ENCODE data around the gene LYPLAL1. TPM values are rescaled to one million over a fixed set of nuclear protein-coding genes. Genes with fewer than 3 reads are reported as not detected.
"Not testable (repeated sequence)": the region's sequence is repeated elsewhere in the genome, so short reads cannot be mapped to it uniquely, and the experiment has no call there.

Gene LYPLAL1
- total RNA-seq, 1 experiment from 2014 or later = 21.5 TPM

DNA sequence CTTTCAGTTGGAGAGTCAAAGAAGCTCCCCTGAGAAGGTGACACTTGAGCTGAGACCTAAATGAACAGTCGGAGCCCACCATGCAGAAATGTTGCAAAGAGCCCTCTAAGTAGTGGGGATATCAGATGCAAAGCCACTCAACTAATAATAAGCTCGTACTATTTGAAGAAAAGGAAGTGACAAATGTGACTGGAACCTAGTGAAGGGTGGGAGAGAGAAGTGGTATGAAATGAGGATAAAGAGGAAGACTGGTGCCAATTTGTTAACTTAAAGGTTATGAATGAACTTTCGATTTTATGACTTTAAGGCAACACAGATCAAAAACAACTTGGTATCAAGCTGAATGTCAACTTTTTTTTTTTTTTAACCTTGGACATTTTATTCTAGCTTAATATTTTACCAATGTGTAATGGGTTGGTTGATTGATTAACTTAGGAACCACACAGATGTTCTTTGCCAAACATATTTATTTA, 14.7 kb downstream of the LYPLAL1 start:
- Histone ChIP-seq H3K36me3 (peaks cover 46% of the 10 kb centered on the region), H3K27me3 (no peaks in the 10 kb centered on the region), H3K9me3 (peaks cover 20% of the 10 kb centered on the region), H3K4me3 (no peak overlapping the region)
- DNase-seq = no peak

DNA sequence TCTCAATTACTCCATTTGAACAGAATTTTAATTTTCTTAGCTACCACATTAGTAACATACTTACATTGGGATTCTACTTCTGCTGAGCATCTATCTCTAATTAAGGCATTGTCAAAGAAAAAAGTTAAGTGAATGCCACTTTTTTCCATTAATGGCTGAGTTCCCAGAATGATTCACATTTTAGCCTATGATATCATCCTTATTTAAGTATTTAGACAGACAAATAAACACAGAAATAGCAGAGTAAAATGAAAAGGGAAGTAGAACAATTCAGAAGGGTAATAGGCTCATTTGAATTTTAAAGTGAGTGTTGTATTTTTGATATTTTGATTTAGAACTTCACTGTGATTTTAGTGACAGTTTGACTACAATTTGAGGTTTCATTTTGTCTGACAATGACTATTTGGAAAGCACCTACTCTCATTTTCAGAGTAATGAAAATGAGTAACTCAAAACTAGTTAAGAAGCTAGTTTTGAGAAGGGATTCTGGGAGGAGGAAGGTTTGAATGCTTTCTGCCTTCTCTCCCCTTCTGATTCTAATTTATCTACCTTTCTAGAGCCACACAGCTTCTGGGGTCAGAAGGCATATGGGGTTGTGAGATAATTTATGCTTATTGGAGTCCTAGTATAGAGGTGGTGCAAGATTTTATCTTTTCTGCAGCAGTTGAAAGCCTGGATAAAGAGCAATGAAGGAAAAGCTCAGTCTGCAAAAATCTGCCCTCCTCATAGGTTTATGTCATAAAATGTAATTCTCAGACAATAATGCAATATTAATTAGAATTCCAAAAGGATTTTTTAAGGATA, 15.5 kb downstream of the LYPLAL1 start:
- Histone ChIP-seq H3K9me3 (peaks cover 14% of the 10 kb centered on the region), H3K27me3 (no peaks in the 10 kb centered on the region), H3K4me3 (no peak overlapping the region), H3K36me3 (peaks cover 45% of the 10 kb centered on the region)
- DNase-seq = no peak

DNA sequence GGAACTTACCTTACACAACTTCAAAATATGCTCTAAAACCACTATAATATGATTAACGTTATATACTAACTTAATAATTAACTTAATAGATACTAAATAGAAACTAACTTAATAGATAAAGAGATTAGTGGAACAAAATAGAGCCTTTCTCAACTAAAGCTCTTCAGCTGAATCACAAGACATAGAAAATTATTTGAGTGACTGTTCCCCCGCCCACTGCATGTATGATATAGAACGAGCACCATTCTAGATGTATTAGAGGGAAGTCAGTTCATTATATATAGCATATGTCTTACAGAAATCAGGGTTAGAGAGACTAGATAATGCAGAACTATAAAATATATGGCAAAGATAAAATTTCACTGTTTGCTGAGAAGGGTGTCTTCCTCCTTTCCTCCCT, 16.3 kb downstream of the LYPLAL1 start:
- no peaks in the 10 kb centered on the region for H3K27me3 ChIP-seq
- no peak for DNase-seq
- no peak overlapping the region for H3K4me3 ChIP-seq
- 0 out of 2 replicates have a peak, but pooled peaks cover 7% of the 10 kb centered on the region for H3K9me3 ChIP-seq
- H3K36me3 ChIP-seq = peaks cover 45% of the 10 kb centered on the region

DNA sequence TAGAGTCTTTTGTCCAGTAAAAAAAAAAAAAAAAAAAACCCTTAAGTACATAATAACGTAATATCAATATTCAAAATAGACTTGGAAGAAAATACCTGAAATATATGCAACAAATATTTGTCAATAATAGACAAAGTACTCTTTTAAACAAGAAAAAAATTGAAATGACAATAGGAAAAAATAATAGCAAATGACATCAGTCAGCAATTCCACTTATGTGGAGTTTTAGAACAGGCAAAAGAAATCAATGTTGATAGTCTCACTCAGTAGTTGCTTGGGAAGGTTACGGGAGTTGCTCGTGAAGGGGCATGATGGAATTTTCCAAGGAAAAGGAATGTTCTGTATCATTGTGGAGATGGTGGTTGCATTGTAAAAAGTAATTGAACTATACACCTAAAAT, 16.9 kb downstream of the LYPLAL1 start:
- no peak overlapping the region for H3K4me3 ChIP-seq
- 0 out of 2 replicates have a peak, but pooled peaks cover 7% of the 10 kb centered on the region for H3K9me3 ChIP-seq
- no peaks in the 10 kb centered on the region for H3K27me3 ChIP-seq
- H3K36me3 ChIP-seq = peaks cover 43% of the 10 kb centered on the region
- DNase-seq = no peak

DNA sequence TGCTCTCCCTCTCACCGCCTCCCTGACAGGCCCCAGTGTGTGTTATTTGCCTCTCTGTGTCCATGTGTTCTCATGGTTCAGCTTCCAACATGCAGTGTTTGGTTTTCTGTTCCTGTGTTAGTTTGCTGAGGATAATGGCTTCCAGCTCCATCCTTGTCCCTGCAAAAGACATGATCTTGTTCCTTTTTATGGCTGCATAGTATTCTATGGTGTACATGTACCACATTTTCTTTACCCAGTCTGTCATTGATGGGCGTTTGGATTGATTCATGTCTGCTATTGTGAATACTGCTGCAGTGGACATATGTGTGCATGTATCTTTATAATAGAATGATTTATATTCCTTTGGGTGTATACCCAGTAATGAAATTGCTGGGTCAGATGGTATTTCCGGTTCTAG, 22.2 kb downstream of the LYPLAL1 start:
- peaks cover 56% of the 10 kb centered on the region for H3K36me3 ChIP-seq
- not testable (repeated sequence) for H3K4me3 ChIP-seq, H3K27me3 ChIP-seq, DNase-seq, H3K9me3 ChIP-seq

DNA sequence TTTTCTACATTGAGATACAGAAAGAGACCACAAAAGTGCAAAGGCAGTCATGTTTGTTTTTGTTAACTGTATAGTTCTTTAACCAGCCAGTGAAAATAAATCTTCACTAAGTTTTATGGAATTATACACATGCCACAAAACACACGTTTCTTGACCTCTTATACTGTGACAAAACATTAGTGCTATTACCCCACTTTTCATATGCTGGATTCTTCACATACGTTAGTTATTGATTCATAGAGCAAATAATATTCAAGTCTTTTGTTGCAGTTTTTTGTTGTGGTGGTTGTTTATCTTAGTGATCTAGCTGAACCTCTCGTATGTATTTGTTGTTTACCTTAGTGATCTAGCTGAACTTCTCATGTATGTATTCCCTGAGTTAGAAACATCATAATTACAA, 28.0 kb downstream of the LYPLAL1 start:
- H3K36me3 ChIP-seq = peaks cover 8% of the 10 kb centered on the region
- H3K4me3 ChIP-seq = no peak overlapping the region
- DNase-seq = no peak
- no peaks in the 10 kb centered on the region for H3K27me3 ChIP-seq
- H3K9me3 ChIP-seq = peaks cover 2% of the 10 kb centered on the region; the same call in 1 of the 2 replicates

DNA sequence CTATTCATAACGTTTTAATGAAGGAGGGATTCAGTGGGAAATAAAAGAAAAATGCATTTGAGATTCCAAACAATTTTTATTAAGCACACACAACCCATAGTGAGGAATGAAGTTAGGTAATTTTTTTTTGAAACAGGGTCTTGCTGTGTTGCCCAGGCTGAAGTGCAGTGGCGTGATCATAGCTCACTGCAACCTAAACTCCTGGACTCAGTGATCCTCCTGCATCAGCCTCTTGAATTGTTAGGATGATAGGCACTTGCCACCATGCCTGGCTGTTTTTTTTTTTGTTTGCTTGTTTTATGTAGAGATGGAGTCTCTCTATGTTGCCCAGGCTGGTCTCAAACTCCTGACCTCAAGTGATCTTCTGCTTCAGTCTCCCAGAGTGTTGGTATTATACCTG, 28.9 kb downstream of the LYPLAL1 start:
- no peak overlapping the region for H3K4me3 ChIP-seq
- DNase-seq = no peak
- no peaks in the 10 kb centered on the region for H3K9me3 ChIP-seq
- no peaks in the 10 kb centered on the region for H3K36me3 ChIP-seq
- no peaks in the 10 kb centered on the region for H3K27me3 ChIP-seq

DNA sequence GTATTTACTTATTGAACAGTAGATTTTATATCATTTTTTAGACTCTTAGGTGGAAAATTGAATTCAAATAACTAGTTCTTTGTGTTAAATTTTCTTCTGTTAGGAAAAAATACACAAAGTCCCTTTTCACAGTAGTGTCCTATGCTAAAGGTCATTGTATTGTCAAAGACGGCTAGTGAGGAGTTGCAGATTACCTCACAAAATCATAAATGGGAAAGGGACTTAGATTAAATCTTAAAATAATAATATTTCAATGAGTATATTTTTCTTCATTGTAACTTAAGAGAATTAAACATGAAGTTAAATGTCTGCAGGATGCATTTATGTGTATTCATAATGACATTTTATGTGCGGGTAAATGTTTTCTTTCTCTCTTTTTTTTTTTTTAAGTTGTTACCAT, 32.7 kb downstream of the LYPLAL1 start:
- Histone ChIP-seq H3K27me3 (no peaks in the 10 kb centered on the region), H3K36me3 (no peaks in the 10 kb centered on the region), H3K4me3 (no peak overlapping the region), H3K9me3 (no peaks in the 10 kb centered on the region)
- no peak for DNase-seq

DNA sequence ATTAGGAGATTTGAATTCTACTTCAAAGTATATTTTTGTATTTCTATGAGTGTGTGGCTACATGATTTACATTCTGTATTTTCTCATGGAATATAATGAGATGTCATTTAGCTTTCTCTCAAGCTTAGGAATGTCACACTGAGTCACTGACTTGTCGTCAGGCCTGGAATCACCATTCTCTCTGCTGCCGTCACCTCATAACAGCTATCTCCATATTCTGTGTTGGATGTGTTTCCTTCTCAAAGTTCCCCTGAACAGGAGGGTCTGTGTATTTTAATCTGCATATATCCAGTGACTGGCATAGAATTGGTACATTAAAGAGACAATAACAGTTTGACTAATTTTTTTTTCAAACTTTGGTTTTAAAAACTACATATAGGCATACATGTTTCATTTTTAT, 35.9 kb downstream of the LYPLAL1 start:
- Histone ChIP-seq H3K9me3 (no peaks in the 10 kb centered on the region), H3K4me3 (no peak overlapping the region), H3K36me3 (no peaks in the 10 kb centered on the region), H3K27me3 (no peaks in the 10 kb centered on the region)
- no peak for DNase-seq

DNA sequence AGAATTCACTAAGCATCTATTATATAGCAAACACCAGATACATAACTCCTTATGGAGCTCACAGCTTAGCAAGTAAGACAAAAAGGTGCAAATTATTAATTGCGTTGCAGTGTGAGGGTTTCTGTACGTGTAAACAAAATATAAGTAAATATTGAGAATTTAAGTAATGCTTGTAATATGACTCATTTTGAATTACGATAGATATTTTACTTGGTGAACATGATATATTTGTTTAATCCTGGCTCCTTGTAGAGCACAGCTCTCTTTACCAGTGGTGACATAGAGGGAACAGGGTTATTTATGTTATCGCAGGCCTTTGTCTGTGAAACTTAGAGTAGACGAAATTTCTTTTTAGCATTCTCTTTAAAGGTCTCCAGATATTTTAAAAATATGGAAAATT, 36.4 kb downstream of the LYPLAL1 start:
- Histone ChIP-seq H3K9me3 (no peaks in the 10 kb centered on the region), H3K4me3 (no peak overlapping the region), H3K36me3 (0 out of 2 replicates have a peak, but pooled peaks cover 2% of the 10 kb centered on the region), H3K27me3 (no peaks in the 10 kb centered on the region)
- no peak for DNase-seq

DNA sequence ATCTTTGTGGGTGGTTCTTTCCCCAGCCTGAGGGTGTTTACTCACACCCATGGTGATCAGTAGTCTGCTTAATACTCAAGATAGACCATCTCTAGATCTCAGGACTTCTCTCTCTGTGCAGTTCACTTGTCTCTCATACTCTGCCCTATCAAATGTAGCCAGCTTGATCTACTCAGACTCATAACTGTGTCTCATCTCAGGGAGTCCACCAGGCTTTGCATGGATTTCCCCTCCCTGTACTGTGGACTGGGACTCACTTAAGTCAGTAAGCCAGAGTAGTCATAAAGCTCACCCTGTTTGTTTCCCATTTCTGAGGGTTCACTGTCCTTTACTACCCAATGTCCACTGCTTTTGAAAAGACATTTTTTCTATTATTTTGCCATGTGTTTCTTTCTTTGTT, 41.8 kb downstream of the LYPLAL1 start:
- Histone ChIP-seq H3K27me3 (no peaks in the 10 kb centered on the region), H3K4me3 (no peak overlapping the region)

DNA sequence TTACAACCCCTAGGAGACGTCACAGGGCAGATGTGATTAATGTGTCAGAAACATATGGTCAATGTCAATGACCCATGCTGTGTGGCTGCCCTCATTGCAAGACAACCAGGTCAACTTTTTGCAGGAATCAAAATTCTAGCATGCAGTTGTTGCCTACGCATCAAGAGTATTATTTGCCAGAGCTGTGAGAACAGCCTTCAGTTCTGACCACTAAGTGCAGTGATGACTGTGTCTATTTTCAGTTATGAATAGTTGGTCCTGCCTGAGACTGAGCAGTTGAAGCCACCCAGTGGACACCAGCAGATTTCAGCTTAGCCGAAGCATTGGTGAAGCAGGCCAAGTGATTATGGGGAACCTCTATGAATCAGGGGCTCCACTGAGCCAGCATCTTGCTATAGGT, 47.3 kb downstream of the LYPLAL1 start:
- H3K36me3 ChIP-seq = peaks cover 6% of the 10 kb centered on the region
- H3K9me3 ChIP-seq = no peaks in the 10 kb centered on the region
- H3K27me3 ChIP-seq = no peaks in the 10 kb centered on the region
- no peak overlapping the region for H3K4me3 ChIP-seq
- DNase-seq = peak; percentile 5

More for the DNA sequence above, 41.8 kb downstream of the LYPLAL1 start:
- Histone ChIP-seq H3K36me3 (peaks cover 10% of the 10 kb centered on the region), H3K9me3 (no peaks in the 10 kb centered on the region)
- DNase-seq = no peak

DNA sequence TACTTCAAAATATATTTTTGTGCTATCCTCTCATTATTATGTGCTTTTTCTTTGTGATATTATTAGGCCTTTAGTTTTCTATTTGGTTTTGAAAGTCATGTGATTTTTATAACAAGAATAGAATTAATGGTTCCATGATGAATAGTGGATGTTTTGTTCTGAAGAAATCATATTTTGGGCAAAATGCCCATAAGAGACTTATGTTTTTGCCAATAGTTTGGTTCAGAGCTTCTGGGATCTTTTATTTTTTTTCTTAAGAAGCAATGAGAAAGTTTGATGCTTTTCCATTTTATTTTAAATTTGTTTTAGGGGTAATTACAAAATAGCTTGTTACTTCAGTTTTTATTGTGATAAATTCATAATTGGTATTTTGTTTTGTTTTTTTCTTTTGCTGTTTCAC, 49.8 kb downstream of the LYPLAL1 start:
- no peak overlapping the region for H3K4me3 ChIP-seq
- no peaks in the 10 kb centered on the region for H3K27me3 ChIP-seq
- no peak for DNase-seq
- H3K36me3 ChIP-seq = peaks cover 5% of the 10 kb centered on the region
- H3K9me3 ChIP-seq = no peaks in the 10 kb centered on the region

DNA sequence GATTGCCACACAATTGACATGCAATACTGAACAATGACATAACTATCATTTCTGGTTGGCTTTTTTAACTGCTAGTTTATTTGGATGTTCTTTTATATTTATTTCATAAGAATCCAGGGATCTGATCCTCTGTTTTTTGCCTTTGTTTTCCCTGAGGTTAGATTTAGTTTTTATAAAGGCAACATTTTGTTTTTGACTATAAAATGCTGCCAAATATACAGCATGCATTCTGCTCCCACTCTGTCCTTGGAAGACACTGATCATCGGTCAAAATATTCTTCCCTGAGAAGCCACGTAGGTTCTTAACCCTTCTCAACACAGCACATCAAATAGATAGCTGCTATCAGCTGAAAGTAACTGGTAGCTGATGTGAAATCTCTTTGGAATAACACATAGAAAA, 52.5 kb downstream of the LYPLAL1 start:
- no peaks in the 10 kb centered on the region; the same call in 1 of the 2 replicates for H3K36me3 ChIP-seq
- DNase-seq = no peak
- H3K27me3 ChIP-seq = no peaks in the 10 kb centered on the region
- H3K9me3 ChIP-seq = no peaks in the 10 kb centered on the region
- no peak overlapping the region for H3K4me3 ChIP-seq

DNA sequence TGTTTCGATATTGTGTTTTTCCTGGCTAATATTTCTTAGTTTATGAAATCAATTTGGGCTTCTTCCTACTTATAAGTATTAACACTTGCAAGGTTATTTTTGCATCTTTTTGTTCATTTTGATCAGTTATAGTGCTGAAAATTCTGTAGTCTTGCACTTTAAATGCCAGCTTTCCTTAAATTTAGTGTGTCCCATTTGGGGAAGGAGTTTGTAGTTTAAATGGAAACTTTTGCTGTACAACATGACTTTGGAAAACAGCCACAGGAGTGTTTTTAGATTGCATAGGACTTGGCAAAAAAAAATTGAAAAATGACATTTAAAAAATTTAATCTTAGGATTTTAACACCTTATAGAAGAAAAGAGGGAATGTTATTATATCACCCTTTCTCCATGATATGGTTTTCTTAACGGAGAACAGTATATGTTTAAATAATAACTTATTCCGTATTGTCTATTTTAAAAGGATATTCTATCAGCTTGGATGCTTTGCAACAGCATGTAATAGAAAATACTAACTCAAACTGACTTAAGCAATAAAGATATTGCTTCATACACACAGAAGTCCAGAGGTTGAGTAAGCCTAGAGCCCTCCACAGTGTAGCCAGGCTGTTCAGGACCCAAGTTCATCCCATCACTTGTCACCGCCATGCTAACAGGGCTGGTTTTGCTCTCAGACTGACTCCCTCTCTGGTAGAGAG, 53.8 kb downstream of the LYPLAL1 start:
- no peaks in the 10 kb centered on the region for H3K27me3 ChIP-seq
- H3K4me3 ChIP-seq = no peak overlapping the region
- no peaks in the 10 kb centered on the region for H3K9me3 ChIP-seq
- H3K36me3 ChIP-seq = no peaks in the 10 kb centered on the region; the same call in 1 of the 2 replicates
- no peak for DNase-seq

DNA sequence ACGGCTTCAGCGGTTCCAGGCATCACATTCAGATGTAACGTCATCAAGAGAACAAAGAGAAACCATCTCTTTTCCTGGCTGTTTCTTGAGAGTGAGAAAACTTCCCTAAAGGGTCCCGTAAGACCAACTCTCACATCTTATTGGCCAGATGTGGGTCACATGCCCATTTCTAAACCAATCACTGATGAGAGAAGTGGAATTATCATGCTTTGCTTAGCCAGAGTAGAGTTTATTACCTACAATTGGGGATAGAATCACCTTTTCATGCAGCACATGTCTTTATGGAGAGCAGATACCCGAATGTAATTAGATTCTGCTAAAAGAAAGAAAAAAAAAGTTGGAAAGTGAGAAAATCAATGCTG, 54.4 kb downstream of the LYPLAL1 start:
- H3K27me3 ChIP-seq = no peaks in the 10 kb centered on the region
- DNase-seq = no peak
- H3K36me3 ChIP-seq = peaks cover 1% of the 10 kb centered on the region; the same call in 1 of the 2 replicates
- H3K9me3 ChIP-seq = no peaks in the 10 kb centered on the region
- no peak overlapping the region for H3K4me3 ChIP-seq

DNA sequence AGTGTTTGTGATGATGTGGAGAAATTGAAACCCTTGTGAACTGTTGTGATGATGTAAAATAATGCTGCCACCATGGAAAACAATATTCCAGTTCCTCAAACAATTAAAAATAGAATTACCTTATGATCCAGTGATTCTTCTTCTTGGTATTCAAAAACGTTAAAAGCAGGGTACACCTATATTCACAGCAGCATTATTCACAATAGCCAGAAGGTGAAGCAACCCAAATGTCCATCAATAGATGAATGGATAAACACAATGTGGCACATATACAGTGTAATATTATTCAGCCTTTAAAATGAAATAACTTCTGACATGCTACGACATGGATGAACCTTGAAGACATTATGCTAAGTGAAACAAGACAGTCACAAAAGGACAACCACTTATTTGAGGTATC, 59.2 kb downstream of the LYPLAL1 start:
- Histone ChIP-seq H3K4me3 (no peak overlapping the region), H3K9me3 (no peaks in the 10 kb centered on the region), H3K36me3 (peaks cover 2% of the 10 kb centered on the region; the same call in 1 of the 2 replicates), H3K27me3 (no peaks in the 10 kb centered on the region)
- DNase-seq = no peak
